ENCODE measurements around the gene ZBTB47. TPM values are rescaled to one million over a fixed set of nuclear protein-coding genes. Genes with fewer than 3 reads are reported as not detected.

The ZBTB47 gene
- polyA plus RNA-seq, 1 donor from 2014 or later, result 4.8 TPM

GRCh38 chr3:42690766-42691680 lies 37.5 kb downstream of the ZBTB47 start:
- no peaks in the 10 kb centered on the region for H3K27me3 ChIP-seq (ENCODE audit: insufficient read depth, low read depth, low read length)
- no peaks in the 10 kb centered on the region for H3K79me2 ChIP-seq (replicated peaks; ENCODE audit: insufficient read depth, low read length)
- H3K9me2 ChIP-seq (ENCODE audit: insufficient read depth, low read length), result no peaks in the 10 kb centered on the region
- H2AFZ ChIP-seq (ENCODE audit: low read depth, low read length), result no peak overlapping the region
- H3K4me2 ChIP-seq (ENCODE audit: low read length), result no peak overlapping the region
- no peaks in the 10 kb centered on the region for H3F3A ChIP-seq (ENCODE audit: insufficient read depth, low read length, poor library complexity, severe bottlenecking)
- H3K36me3 ChIP-seq (ENCODE audit: insufficient read depth, low read length), result no peaks in the 10 kb centered on the region
- H3K4me3 ChIP-seq (ENCODE audit: low read length), result no peak overlapping the region
- TF ChIP-seq RAD21 (conservative IDR thresholded peaks at IDR 0.05) (no peak), TAF1 (IDR thresholded peaks at IDR 0.05; ENCODE audit: low read depth) (no peak), SMC3 (conservative IDR thresholded peaks at IDR 0.05; ENCODE audit: poor library complexity) (no peak), EZH2 (IDR thresholded peaks at IDR 0.05; ENCODE audit: borderline replicate concordance, insufficient read depth, low read length, poor library complexity, severe bottlenecking) (no peak), EP300 (conservative IDR thresholded peaks at IDR 0.05; ENCODE audit: poor library complexity, severe bottlenecking) (no peak), MXI1 (conservative IDR thresholded peaks at IDR 0.05; ENCODE audit: poor library complexity, severe bottlenecking) (no peak), POLR2AphosphoS5 (IDR thresholded peaks at IDR 0.05) (no peak)
- TF ChIP-seq, protein P1, sequence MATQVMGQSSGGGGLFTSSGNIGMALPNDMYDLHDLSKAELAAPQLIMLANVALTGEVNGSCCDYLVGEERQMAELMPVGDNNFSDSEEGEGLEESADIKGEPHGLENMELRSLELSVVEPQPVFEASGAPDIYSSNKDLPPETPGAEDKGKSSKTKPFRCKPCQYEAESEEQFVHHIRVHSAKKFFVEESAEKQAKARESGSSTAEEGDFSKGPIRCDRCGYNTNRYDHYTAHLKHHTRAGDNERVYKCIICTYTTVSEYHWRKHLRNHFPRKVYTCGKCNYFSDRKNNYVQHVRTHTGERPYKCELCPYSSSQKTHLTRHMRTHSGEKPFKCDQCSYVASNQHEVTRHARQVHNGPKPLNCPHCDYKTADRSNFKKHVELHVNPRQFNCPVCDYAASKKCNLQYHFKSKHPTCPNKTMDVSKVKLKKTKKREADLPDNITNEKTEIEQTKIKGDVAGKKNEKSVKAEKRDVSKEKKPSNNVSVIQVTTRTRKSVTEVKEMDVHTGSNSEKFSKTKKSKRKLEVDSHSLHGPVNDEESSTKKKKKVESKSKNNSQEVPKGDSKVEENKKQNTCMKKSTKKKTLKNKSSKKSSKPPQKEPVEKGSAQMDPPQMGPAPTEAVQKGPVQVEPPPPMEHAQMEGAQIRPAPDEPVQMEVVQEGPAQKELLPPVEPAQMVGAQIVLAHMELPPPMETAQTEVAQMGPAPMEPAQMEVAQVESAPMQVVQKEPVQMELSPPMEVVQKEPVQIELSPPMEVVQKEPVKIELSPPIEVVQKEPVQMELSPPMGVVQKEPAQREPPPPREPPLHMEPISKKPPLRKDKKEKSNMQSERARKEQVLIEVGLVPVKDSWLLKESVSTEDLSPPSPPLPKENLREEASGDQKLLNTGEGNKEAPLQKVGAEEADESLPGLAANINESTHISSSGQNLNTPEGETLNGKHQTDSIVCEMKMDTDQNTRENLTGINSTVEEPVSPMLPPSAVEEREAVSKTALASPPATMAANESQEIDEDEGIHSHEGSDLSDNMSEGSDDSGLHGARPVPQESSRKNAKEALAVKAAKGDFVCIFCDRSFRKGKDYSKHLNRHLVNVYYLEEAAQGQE (IDR thresholded peaks at IDR 0.05; ENCODE audit: borderline replicate concordance), result no peak
- TF ChIP-seq, protein P2, sequence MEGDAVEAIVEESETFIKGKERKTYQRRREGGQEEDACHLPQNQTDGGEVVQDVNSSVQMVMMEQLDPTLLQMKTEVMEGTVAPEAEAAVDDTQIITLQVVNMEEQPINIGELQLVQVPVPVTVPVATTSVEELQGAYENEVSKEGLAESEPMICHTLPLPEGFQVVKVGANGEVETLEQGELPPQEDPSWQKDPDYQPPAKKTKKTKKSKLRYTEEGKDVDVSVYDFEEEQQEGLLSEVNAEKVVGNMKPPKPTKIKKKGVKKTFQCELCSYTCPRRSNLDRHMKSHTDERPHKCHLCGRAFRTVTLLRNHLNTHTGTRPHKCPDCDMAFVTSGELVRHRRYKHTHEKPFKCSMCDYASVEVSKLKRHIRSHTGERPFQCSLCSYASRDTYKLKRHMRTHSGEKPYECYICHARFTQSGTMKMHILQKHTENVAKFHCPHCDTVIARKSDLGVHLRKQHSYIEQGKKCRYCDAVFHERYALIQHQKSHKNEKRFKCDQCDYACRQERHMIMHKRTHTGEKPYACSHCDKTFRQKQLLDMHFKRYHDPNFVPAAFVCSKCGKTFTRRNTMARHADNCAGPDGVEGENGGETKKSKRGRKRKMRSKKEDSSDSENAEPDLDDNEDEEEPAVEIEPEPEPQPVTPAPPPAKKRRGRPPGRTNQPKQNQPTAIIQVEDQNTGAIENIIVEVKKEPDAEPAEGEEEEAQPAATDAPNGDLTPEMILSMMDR (IDR thresholded peaks at IDR 0.05; ENCODE audit: poor library complexity, severe bottlenecking), result no peak
- H4K20me1 ChIP-seq (ENCODE audit: insufficient read depth), result no peaks in the 10 kb centered on the region
- H3K9me3 ChIP-seq (ENCODE audit: low read length), result no peaks in the 10 kb centered on the region
- H3K27ac ChIP-seq (ENCODE audit: low read length), result no peak overlapping the region
- H3K9ac ChIP-seq (ENCODE audit: low read length), result no peak overlapping the region

DNA sequence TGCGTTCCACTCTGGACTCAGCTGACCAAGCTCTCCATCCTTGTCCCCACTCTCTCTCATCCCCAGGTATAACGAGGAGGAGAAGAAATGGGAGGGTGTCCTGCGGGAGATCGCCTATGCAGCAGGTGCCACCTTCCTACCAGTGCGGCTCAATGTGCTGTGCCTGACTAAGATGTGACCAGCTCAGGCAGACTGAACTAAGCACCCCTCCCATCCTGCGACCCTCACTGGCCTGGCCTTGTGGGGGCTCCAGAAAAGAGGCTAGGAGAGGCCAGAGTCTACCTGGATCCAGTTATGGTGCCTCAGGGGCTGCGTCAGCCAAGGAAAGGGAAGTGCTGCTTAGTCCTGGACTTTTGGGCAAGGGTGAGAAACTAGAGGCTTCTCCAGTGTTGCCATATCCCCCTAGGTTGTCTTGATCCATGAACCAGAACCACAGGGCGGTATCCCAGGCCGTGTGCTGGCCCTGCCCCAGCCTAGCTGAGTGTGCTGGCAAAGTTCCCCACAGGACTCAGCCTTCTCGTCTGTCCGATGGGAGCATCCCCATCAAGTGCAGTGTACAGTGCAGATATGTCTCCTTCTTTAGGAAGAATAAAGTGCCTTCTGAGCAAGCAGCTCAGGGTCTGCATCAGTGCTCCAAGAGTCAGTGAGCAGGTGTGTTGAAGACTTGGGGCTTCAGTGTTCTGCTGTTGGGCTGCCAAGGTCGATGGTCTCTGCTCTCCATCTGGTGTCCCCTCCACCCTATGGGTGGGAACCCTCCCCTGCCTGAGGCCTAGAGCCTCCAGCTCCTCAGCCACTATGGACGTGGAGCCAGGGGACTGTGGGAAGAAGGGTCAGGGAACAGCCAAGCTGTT lies 38.5 kb downstream of the ZBTB47 start:
- no peak overlapping the region for H3K9ac ChIP-seq (ENCODE audit: low read length)
- H3K4me2 ChIP-seq (ENCODE audit: low read length), result no peak overlapping the region
- H3K9me3 ChIP-seq (ENCODE audit: low read length), result no peaks in the 10 kb centered on the region
- H3K27ac ChIP-seq (ENCODE audit: low read length), result no peak overlapping the region
- no peaks in the 10 kb centered on the region for H3F3A ChIP-seq (ENCODE audit: insufficient read depth, low read length, poor library complexity, severe bottlenecking)
- no peaks in the 10 kb centered on the region for H3K36me3 ChIP-seq (ENCODE audit: insufficient read depth, low read length)
- no peaks in the 10 kb centered on the region for H3K27me3 ChIP-seq (ENCODE audit: insufficient read depth, low read depth, low read length)
- no peak for TF ChIP-seq RAD21 (conservative IDR thresholded peaks at IDR 0.05)
- TF ChIP-seq SMC3 (conservative IDR thresholded peaks at IDR 0.05; ENCODE audit: poor library complexity), result no peak
- TF ChIP-seq, protein P2 (IDR thresholded peaks at IDR 0.05; ENCODE audit: poor library complexity, severe bottlenecking), result no peak
- H3K4me3 ChIP-seq (ENCODE audit: low read length), result no peak overlapping the region
- H3K79me2 ChIP-seq (replicated peaks; ENCODE audit: insufficient read depth, low read length), result no peaks in the 10 kb centered on the region
- H3K9me2 ChIP-seq (ENCODE audit: insufficient read depth, low read length), result no peaks in the 10 kb centered on the region
- no peak overlapping the region for H2AFZ ChIP-seq (ENCODE audit: low read depth, low read length)
- H4K20me1 ChIP-seq (ENCODE audit: insufficient read depth), result no peaks in the 10 kb centered on the region
